Neural cell (in vitro differentiated cells): Measurements from ENCODE around the gene ESYT3.

Source experiments
- EP300 ChIP-seq: fragments of 450-650 bp; conservative IDR thresholded peaks from 2 replicates; pipeline ENCODE4 v1.6.1; 2014; ENCODE audit warnings: antibody characterized with exemption, mild to moderate bottlenecking, moderate library complexity; ENCODE audit not compliant: poor library complexity, severe bottlenecking
- EZH2 ChIP-seq: fragments of 200-600, 300-800 bp; shearing (Covaris generic), sonication (generic); IDR thresholded peaks from 2 replicates; pipeline ENCODE4 v1.6.1; 2014; ENCODE audit warnings: antibody characterized with exemption, low read length, borderline replicate concordance, mild to moderate bottlenecking; ENCODE audit not compliant: insufficient read depth, poor library complexity, severe bottlenecking
- TF ChIP-seq, protein P1 (sequence below): fragments of 450-650 bp; IDR thresholded peaks from 2 replicates; pipeline ENCODE4 v1.5.1; 2014; ENCODE audit warnings: antibody characterized with exemption, mild to moderate bottlenecking, moderate library complexity; ENCODE audit not compliant: poor library complexity, severe bottlenecking

DNA sequence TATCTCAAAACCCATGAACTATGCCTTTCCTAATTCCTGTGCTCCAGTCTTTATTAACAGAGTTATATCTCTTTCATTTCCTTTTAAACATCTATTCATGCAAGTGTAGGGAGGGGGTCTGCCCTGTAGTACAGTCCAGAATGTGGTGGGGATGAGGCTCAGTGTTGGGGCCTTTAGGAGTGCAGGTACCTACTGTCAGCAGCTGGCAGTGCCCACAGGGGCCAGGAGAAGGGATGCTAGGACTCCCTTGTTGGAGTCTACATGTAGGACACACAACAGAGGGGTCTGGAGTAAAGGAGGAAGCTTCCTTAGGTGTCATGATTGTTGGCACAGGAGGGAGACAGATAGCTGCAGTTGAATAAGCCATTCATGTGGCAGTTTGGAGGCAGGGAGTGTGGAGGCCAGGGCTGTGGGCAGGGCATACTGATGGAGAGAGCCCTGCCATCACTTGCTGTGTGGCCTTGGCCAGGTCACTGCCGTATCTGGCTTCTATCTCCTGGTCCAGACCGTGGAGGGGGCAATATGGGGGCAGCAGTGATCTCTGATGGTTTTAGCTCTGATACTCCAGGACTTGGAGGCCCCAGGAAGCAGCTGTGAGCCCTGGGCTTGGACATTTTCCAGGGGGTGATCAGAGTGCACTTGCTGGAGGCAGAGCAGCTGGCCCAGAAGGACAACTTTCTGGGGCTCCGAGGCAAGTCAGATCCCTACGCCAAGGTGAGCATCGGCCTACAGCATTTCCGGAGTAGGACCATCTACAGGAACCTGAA is 29.5 kb downstream of the ESYT3 start:
- TF ChIP-seq EZH2 (no peak), EP300 (no peak)
- TF ChIP-seq, protein P1, sequence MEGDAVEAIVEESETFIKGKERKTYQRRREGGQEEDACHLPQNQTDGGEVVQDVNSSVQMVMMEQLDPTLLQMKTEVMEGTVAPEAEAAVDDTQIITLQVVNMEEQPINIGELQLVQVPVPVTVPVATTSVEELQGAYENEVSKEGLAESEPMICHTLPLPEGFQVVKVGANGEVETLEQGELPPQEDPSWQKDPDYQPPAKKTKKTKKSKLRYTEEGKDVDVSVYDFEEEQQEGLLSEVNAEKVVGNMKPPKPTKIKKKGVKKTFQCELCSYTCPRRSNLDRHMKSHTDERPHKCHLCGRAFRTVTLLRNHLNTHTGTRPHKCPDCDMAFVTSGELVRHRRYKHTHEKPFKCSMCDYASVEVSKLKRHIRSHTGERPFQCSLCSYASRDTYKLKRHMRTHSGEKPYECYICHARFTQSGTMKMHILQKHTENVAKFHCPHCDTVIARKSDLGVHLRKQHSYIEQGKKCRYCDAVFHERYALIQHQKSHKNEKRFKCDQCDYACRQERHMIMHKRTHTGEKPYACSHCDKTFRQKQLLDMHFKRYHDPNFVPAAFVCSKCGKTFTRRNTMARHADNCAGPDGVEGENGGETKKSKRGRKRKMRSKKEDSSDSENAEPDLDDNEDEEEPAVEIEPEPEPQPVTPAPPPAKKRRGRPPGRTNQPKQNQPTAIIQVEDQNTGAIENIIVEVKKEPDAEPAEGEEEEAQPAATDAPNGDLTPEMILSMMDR, result no peak
